GM12891 (cell line): Measurements from ENCODE around the gene DPEP1.

ENCODE experiments used
- POLR2A ChIP-seq: IDR thresholded peaks from 2 replicates; pipeline ENCODE4 v1.6.1; 2011; ENCODE audit warnings: low read depth, low read length, control low read depth
- POLR2AphosphoS5 ChIP-seq: IDR thresholded peaks from 2 replicates; pipeline ENCODE4 v1.6.1; 2011; ENCODE audit warnings: low read depth, low read length, control low read depth
- POU2F2 ChIP-seq: IDR thresholded peaks from 2 replicates; pipeline ENCODE4 v1.6.1; 2011; ENCODE audit warnings: low read depth, mild to moderate bottlenecking, control low read depth, low read length, moderate library complexity
- TAF1 ChIP-seq: IDR thresholded peaks from 2 replicates; pipeline ENCODE4 v1.6.1; 2011; ENCODE audit warnings: low read depth, low read length, control low read depth

- TF ChIP-seq POLR2A (no peak), POLR2AphosphoS5 (no peak), TAF1 (no peak), POU2F2 (no peak)
Observed at GRCh38 chr16:89599451-89599858, 14.0 kb upstream of the DPEP1 start.
